ENCODE results near the gene TRIM6.
"Not testable (repeated sequence)": the region's sequence is repeated elsewhere in the genome, so short reads cannot be mapped to it uniquely, and the experiment has no call there.

The TRIM6 gene

DNA sequence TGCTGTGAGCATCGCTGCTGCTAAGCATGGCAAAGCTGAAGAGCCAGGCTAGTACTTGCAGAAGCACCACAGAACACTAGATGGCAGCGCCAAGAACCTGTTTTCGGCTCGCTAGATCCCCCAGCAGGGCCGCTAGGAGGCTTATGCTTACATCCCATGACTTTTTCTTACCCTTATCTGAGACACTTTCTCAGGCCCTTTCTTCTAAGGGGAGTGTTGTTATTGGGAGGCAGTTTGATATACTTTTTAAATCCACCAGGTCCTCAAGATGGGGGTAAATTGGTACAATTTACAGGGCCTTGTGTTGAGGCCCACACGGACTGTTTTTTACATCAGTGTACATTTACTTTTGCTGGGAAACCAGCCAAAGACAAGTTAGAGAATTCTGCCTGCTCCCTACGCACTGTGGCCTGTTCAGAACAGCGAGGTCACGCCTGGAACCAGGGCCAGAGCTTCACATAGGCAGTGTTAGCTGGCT, 4.0 kb downstream of the TRIM6 start:
- DNase-seq (ENCODE audit: low read depth) = peak; percentile 67
- no peak overlapping the region for H3K4me3 ChIP-seq (ENCODE audit: low read depth, low read length)

DNA sequence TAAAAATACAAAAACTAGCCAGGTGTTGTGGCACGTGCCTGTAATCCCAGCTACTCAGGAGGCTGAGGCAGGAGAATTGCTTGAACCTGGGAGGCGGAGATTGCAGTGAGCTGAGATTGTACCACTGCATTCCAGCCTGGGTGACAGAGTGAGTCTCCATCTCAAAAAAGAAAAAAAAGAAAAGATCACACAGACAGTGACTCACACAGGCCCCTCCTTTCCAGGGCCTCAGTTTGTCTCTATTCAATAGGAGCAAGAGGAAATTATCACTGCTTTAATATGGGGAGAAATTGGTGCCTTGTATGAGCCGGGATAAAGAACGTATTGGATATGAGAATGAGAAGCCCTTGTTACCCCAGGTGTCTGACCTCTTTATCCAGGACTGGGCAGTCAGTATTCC, 6.4 kb downstream of the TRIM6 start:
- not testable (repeated sequence) for H3K4me3 ChIP-seq (ENCODE audit: low read depth, low read length); DNase-seq (ENCODE audit: low read depth)

DNA sequence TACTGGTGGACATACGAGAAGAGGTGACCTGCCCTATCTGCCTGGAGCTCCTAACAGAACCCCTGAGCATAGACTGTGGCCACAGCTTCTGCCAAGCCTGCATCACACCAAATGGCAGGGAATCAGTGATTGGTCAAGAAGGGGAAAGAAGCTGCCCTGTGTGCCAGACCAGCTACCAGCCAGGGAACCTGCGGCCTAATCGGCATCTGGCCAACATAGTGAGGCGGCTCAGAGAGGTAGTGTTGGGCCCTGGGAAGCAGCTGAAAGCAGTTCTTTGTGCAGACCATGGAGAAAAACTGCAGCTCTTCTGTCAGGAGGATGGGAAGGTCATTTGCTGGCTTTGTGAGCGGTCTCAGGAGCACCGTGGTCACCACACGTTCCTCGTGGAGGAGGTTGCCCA, 6.9 kb downstream of the TRIM6 start:
- H3K4me3 ChIP-seq (ENCODE audit: low read depth, low read length) = no peak overlapping the region
- DNase-seq (ENCODE audit: low read depth) = no peak

DNA sequence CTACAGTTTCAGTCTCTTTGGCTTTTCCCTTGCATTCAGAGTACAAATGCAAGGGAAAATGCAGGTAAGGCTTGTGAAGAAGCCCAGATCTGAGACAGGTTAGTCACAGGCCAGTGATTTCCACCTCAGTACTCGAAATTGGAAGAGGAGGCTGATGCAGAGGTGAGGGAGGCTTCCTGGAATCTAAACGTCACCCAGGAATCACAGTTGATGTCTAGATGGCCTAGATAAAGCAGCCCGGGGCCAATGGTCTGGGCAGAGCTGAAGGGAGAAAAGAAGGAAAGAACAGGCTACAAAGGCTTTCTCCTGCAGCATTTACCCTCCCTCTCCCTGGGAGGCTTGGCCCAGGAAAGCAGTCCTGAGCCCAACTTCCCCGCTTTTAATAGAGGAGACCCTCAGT, 8.5 kb downstream of the TRIM6 start:
- no peak overlapping the region for H3K4me3 ChIP-seq (ENCODE audit: low read depth, low read length)
- no peak for DNase-seq (ENCODE audit: low read depth)

DNA sequence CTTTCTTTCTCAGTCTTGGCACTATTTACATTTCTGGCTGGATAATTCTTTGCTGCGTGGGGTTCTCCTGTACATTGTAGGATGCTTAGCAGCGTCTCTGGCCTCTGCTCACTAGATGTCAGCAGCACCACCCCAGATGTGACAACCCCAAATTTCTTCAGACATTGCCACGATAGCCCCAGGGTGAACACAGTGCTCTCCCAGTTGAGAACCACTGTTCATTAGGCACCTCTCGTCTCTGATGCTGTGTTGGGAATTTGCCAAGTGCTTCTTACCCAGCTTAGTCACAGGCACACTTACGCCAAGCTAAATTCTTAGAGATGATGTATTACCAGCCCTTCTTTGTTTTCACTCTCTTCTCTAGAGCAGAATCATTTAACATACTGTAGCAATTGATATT, 9.4 kb downstream of the TRIM6 start:
- DNase-seq (ENCODE audit: low read depth) = peak; percentile 74
- no peak overlapping the region for H3K4me3 ChIP-seq (ENCODE audit: low read depth, low read length)

DNA sequence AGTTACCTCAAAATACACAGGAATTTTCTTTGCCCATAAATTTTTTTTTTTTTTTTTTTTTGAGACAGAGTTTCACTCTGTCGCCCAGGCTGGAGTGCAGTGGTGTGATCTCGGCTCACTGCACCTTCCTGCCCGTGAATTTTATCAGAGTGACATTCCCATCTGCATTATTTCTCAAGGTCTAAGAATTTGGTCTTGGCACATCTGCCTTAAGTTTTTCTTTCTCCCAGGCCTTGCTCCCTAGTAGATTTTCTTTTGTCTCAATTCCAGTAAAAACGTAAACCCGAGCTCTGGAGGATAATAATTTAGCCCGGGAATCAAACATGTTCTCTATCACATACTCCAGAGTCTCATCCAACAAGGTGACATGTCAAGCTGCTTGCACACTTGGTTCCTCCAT, 12.4 kb downstream of the TRIM6 start:
- no peak overlapping the region for H3K4me3 ChIP-seq (ENCODE audit: low read depth, low read length)
- no peak for DNase-seq (ENCODE audit: low read depth)

DNA sequence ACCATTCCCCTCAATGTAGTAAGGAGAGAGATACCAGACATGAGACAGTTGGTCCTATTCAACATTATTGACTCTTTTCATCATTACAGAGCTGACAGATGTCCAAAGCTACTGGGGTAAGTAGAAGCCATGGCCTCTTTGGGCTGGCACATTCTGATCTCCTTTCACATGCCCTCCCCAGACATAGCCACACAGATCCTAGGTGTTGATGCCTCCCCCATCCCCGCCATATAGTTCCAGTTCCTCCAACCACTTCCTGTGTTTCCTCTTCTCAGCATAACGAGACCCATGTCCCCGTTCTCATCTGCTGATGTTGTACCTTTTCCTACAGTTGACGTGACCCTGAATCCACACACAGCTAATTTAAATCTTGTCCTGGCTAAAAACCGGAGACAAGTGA, 14.0 kb downstream of the TRIM6 start:
- no peak overlapping the region for H3K4me3 ChIP-seq (ENCODE audit: low read depth, low read length)
- no peak for DNase-seq (ENCODE audit: low read depth)

DNA sequence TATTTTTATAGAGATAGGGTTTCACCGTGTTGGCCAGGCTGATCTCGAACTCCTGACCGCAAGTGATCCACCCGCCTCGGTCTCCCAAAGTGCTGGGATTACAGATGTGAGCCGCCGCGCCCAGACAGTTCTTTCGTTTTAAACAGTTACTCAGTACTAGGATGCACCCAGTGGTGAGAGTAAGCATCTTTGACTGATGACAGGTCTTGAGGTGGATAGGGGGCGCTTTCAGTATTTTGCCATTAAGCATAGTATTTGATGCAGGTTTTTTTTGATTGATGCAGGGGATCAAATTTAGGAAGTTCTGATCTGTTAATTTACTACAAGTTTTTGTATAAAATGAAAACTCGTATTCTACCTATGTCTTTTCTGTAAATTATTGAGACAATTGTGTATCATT, 15.2 kb downstream of the TRIM6 start:
- no peak for DNase-seq (ENCODE audit: low read depth)
- H3K4me3 ChIP-seq (ENCODE audit: low read depth, low read length) = no peak overlapping the region

DNA sequence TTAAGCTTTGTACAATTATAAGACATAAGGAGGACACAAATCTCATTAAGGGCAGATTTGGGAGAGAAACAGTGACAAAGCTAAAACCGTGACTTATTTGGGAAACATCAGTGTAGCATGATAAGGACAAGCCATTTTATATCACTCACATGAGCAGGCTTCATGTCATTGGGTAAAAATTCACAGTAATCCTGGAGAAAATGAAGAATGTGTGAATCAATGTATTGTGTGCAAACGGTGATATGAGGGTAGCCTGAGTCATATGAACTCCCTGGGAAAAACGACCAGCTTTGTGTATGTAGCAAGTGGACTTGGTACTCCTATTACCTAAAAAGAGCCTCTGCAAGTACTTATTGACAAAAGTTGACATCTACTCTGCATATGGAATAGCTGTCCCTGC, 22.4 kb downstream of the TRIM6 start:
- H3K4me3 ChIP-seq (ENCODE audit: low read depth, low read length) = no peak overlapping the region
- peak; percentile 73 for DNase-seq (ENCODE audit: low read depth)

DNA sequence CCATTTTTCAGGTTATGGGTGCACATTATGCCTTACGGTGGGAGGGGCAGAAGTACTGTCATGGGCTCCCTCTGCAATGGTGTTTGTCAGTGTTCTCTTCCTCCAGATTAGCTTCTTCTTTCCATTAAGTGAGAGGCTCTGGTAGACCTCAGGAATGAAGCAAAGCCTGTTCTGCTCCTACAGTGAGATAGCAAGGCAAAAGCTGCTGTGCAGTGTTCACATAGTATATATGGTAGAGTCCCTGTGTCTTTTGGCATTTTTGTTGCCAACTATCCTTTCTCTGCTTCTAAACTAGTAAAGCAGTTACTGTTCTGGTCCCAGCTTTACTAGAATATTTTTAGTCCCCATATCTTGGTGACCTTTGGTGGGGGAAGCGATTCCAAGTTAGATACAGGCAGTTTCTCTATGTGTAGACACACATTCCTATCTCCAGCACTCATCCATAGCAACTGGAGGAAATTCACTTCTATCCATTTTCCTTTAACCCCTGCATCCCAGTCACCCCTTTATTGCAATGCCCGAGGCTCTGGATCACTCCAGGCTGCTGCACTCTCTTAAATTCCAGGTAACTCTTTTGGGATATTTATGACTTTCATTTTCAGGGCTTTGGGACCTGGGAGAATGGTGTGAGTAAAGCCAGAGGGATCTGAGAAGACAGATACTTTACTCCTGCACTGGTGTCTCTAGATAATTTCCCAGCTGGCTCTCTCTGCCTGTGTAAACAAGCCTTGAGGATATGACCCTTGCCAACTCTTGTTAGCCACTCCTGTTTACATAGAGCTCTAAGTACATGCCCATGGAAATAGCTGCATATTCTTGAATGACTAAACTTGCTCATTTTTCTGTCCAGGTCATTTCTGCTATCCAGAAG, 24.4 kb downstream of the TRIM6 start:
- no peak overlapping the region for H3K4me3 ChIP-seq (ENCODE audit: low read depth, low read length)
- DNase-seq (ENCODE audit: low read depth) = peak; percentile 80

DNA sequence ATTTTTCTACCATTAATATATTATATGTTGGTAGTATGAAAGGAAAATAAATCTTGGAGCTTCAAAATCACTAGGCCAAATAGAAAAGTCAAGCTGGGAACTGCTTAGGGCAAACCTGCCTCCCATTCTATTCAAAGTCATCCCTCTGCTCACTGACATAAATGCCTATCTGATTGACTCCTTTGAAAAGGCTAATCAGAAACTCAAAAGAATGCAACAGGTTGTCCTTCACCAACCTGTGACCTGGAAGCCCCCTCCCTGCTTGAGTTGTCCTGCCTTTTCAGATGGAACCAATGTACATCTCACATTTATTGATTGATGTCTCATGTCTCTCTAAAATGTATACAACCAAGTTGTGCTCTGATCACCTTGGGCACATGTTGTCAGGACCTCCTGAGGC, 25.1 kb downstream of the TRIM6 start:
- DNase-seq (ENCODE audit: low read depth) = no peak
- H3K4me3 ChIP-seq (ENCODE audit: low read depth, low read length) = no peak overlapping the region

DNA sequence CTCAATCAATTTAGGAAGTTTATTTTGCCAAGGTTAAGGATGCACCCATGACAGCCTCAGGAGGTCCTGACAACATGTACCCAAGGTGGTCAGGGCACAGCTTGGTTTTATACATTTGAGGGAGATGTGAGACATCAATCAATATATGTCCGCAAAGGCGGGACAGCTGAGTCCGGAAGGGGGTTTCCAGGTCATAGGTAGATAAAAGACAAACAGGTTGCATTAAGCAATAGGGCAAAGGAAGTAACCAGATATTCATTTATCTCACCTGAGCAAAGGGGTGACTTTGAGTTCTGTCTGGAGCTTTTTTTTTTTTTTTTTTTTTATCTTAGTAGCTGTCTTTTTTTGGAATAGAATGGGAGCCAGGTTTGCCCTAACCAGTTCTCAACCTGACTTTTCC, 26.4 kb downstream of the TRIM6 start:
- no peak overlapping the region for H3K4me3 ChIP-seq (ENCODE audit: low read depth, low read length)
- DNase-seq (ENCODE audit: low read depth) = no peak

DNA sequence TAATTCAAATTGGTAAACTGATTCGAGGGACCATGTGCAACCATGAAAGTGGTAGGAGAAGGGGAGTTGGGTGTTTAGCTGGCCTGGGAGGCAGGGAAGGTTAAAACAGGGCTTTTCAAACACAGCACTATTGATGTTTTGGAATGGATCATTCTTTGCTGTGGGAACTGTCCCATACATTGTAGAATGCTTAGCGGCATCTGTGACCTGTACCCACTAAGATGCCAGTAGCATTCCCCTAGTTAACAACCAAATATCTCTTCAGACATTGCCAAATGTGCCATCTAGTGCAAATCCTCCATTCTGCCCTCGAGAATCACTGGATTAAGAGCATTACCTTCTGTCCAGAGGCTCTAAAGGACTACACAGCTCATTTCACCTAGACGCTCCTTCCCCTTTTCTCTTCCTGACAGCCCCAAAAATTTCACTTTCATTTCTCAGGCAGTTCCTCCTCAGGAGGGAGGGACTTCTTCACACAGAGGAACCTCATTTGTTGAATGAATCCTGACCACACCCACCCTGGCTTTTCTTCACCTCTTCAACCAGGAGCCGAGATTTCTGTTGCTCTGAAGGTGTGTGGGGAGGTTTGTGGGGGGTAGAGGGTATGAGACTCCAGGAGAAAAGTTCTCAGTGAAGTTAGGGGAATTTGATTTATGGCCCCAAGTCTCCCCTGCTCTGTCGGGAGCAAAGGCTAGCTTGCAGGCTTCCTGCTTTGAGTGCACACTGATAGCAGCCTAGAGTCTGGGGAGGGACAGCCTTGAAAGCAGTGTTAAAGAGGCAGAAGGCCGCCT, 28.2 kb downstream of the TRIM6 start, which contains the start of gene TRIM34:
Gene TRIM34 (plus strand): TSS at position 513 of the 791 bp plus-strand sequence. CDS start 7,331 bp downstream, outside the sequence.
- DNase-seq (ENCODE audit: low read depth) = no peak
- peak within 1 kb of the TSS; percentile 51 for H3K4me3 ChIP-seq (ENCODE audit: low read depth, low read length)

DNA sequence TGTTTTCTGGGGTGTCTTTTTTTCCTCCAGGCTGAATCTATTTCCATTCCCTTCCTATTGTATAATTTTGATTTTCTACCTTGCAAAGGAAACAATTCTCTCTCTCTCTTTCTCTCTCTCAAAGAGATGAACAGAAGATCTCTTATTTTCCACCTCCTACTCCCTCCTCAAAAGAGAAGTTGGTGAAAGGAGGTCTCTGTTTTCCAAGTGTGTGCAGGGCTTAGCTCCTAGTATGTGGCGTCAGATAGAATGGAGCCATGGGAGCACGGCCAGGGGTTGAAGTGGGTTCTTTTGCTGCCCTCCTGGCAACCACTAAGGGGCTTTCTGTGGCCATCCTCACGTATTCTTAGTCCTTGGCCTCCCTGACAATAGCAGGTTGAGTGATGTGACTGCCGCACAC, 28.8 kb downstream of the TRIM6 start:
- H3K4me3 ChIP-seq (ENCODE audit: low read depth, low read length) = peak overlapping the region; percentile 51
- no peak for DNase-seq (ENCODE audit: low read depth)

DNA sequence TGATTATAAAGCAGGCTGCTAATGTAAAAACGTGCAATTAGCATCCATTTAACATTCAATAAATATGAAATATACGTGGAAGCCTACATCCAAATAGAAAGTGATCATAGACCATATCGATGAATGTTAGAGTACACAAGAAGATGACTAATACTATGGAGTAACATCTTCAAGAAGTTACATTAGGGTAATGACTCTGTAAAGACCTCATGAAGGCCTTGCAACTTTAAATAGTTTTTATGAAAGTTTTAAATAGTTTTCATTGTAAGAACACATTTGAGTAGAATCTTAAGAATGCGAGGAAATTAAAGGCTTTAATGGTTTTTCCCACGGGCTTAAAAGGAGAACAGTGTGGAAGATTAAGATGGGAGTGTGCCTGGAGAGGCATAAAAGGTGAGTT, 29.8 kb downstream of the TRIM6 start:
- no peak overlapping the region for H3K4me3 ChIP-seq (ENCODE audit: low read depth, low read length)
- DNase-seq (ENCODE audit: low read depth) = no peak

DNA sequence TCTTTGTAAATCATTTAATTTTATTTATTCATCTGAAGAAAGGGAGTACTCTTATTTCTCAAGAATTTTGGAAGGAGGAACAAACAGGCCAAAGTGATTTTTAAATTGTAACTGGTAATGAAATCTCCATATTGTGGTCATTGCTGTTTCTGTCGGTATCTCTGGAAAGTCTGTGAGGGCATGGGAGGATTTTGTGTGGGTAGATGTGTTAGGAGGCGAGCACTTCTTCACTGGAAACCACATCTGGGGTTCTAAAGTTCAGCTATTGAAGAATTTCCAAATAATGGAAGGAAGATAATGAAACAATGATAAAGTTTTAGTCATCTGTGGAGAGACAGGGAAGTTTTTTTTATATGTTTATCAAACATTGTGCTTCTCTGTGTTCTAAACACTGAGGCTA, 35.0 kb downstream of the TRIM6 start:
- no peak overlapping the region for H3K4me3 ChIP-seq (ENCODE audit: low read depth, low read length)
- DNase-seq (ENCODE audit: low read depth) = no peak

DNA sequence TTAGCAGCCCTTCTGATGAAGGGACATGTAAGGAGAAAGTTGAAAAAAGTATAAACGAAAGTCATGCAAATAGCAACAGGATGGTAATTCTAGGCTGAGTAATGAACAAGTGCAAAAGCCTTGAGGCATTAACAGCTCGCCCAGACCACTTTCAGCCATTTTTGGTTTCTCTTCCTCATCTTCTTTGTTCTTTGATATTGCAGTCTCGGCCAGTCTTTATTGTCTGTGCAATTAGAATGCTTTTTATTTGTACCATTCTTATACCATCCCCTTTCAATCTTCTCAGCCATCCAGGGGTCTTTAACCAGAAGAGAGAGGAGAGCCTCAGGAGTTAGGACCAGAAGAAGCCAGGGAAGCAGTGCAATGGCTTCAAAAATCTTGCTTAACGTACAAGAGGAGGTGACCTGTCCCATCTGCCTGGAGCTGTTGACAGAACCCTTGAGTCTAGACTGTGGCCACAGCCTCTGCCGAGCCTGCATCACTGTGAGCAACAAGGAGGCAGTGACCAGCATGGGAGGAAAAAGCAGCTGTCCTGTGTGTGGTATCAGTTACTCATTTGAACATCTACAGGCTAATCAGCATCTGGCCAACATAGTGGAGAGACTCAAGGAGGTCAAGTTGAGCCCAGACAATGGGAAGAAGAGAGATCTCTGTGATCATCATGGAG, 35.7 kb downstream of the TRIM6 start:
- H3K4me3 ChIP-seq (ENCODE audit: low read depth, low read length) = no peak overlapping the region
- no peak for DNase-seq (ENCODE audit: low read depth)

DNA sequence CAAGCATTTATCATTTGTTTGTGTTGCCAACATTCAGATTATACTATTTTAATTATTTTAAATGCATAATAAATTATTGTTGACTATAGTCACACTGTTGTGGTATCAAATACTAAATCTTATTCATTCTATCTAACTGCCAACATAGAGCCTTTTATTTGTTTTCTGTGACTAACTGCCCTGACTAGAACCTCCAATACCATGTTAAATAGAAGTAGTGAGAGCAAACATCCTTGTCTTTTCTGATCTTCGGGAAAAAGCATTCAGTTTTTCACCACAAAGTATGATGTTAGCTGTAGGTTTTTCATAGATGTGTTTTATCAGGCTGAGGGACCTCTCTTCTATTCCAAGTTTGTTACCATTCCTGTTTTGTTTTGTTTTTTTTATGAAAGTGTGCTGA, 43.5 kb downstream of the TRIM6 start:
- no peak overlapping the region for H3K4me3 ChIP-seq (ENCODE audit: low read depth, low read length)
- DNase-seq (ENCODE audit: low read depth) = no peak

DNA sequence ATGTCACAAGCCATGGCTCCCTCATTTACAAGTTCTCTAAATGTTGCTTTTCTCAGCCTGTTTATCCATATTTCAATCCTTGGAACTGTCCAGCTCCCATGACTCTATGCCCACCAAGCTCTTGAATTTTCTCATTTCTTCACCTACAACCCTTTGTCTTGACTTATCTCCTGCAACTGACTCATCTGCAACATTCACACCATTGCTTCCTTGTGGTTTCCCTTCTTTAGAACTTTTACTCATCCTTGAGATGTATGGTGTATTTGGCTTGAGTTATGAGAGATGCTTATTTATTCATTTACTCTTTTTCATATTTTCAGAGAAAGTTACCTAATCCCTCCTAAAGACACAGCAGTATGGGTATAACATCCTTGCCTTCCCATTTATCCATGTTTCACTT, 47.1 kb downstream of the TRIM6 start:
- H3K4me3 ChIP-seq (ENCODE audit: low read depth, low read length) = no peak overlapping the region
- DNase-seq (ENCODE audit: low read depth) = no peak

DNA sequence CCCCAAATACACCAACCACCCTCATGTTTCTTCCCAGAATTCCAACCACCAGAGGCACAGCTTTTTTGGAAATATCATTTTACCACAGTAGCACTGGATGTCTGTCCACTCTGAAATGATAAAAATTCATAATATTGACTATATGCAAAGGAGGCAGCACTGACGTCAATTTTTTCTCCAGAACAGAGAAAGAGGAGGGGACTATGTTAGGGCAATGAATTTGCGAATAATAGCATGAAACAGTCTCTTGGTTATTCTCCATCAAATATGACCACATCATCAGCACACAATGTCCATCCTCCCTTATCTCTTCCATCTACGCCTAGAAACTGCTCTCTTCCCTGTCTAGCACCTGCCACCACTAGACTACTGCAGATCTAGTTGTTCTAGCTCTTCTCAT, 49.7 kb downstream of the TRIM6 start:
- H3K4me3 ChIP-seq (ENCODE audit: low read depth, low read length) = no peak overlapping the region
- DNase-seq (ENCODE audit: low read depth) = no peak

Data from skeletal muscle cell (primary cell).